GM18526 (cell line): ENCODE results near the gene MYADM.

Experiments
- POLR2A ChIP-seq: IDR thresholded peaks from 3 replicates; pipeline ENCODE4 v1.6.1; 2011; ENCODE audit not compliant: insufficient read length; ENCODE audit errors: extremely low read depth

The MYADM gene

GRCh38 chr19:53868091-53868891, 608 bp downstream of the MYADM start:
- no peak for TF ChIP-seq POLR2A

GRCh38 chr19:53868892-53869804, 1.5 kb downstream of the MYADM start:
- peak; percentile 19 for TF ChIP-seq POLR2A

GRCh38 chr19:53870485-53870844, 2.8 kb downstream of the MYADM start:
- no peak for TF ChIP-seq POLR2A

GRCh38 chr19:53871454-53871853, 3.8 kb downstream of the MYADM start:
- no peak for TF ChIP-seq POLR2A

- no peak for TF ChIP-seq POLR2A
Observed at GRCh38 chr19:53872762-53873161, 5.1 kb downstream of the MYADM start.

GRCh38 chr19:53873773-53874605, 6.3 kb downstream of the MYADM start:
- TF ChIP-seq POLR2A = no peak

- TF ChIP-seq POLR2A = no peak
Observed at GRCh38 chr19:53874606-53874990, 6.9 kb downstream of the MYADM start.

GRCh38 chr19:53875602-53876325, 8.1 kb downstream of the MYADM start:
- no peak for TF ChIP-seq POLR2A

GRCh38 chr19:53876651-53877224, 9.1 kb downstream of the MYADM start:
- TF ChIP-seq POLR2A = no peak

GRCh38 chr19:53877361-53877766, 9.7 kb downstream of the MYADM start:
- TF ChIP-seq POLR2A = no peak

- no peak for TF ChIP-seq POLR2A
Observed at GRCh38 chr19:53878776-53879139, 11.1 kb downstream of the MYADM start.

GRCh38 chr19:53879140-53880081, 11.7 kb downstream of the MYADM start:
- no peak for TF ChIP-seq POLR2A

GRCh38 chr19:53880711-53881481, 13.2 kb downstream of the MYADM start:
- TF ChIP-seq POLR2A = no peak
